Trophoblast cell (in vitro differentiated cells and primary cell): ENCODE data around the gene PKD1L1.

ENCODE experiments used
- DNase-seq, 2 donors: peaks; one replicate each; pipeline ENCODE4 v3.0.0-alpha.2; 2016
- H2AFZ ChIP-seq: 2 replicates; pipeline ENCODE4 v1.6.1; 2013; ENCODE audit warnings: low read length, moderate library complexity, mild to moderate bottlenecking; ENCODE audit not compliant: insufficient read depth, poor library complexity
- H2AK5ac ChIP-seq: 2 replicates; pipeline ENCODE4 v1.6.1; 2013; ENCODE audit warnings: mild to moderate bottlenecking, low read length
- H2BK120ac ChIP-seq: 2 replicates; pipeline ENCODE4 v1.6.1; 2013; ENCODE audit warnings: low read length, mild to moderate bottlenecking, moderate library complexity; ENCODE audit not compliant: insufficient read depth, poor library complexity
- H2BK12ac ChIP-seq: 2 replicates; pipeline ENCODE4 v1.6.1; 2013; ENCODE audit warnings: mild to moderate bottlenecking, low read length, moderate library complexity
- H2BK5ac ChIP-seq: 2 replicates; pipeline ENCODE4 v1.6.1; 2013; ENCODE audit warnings: low read length, low read depth, moderate library complexity, mild to moderate bottlenecking; ENCODE audit not compliant: poor library complexity
- H3K14ac ChIP-seq: 2 replicates; pipeline ENCODE4 v1.6.1; 2013; ENCODE audit warnings: mild to moderate bottlenecking, low read length
- H3K18ac ChIP-seq: 2 replicates; pipeline ENCODE4 v1.6.1; 2013; ENCODE audit warnings: mild to moderate bottlenecking, low read length
- H3K23ac ChIP-seq: 2 replicates; pipeline ENCODE4 v1.6.1; 2013; ENCODE audit warnings: low read length
- H3K27ac ChIP-seq: 2 replicates; pipeline ENCODE4 v1.5.1; 2013; ENCODE audit warnings: low read depth, mild to moderate bottlenecking, inconsistent platforms, low read length, moderate library complexity
- H3K27me3 ChIP-seq: 2 replicates; pipeline ENCODE4 v1.6.1; 2013; ENCODE audit warnings: inconsistent platforms, mild to moderate bottlenecking, low read length, moderate library complexity; ENCODE audit not compliant: insufficient read depth
- H3K36me3 ChIP-seq, 2 experiments: 1 replicate in 1 of 2; 2 replicates in 1 of 2; pipeline ENCODE4 v1.6.1; 2013; ENCODE audit warnings: low read length in 2 of 2, mild to moderate bottlenecking in 2 of 2, moderate library complexity in 1 of 2; ENCODE audit not compliant: insufficient read depth in 2 of 2, control insufficient read depth in 1 of 2
- H3K4ac ChIP-seq: 2 replicates; pipeline ENCODE4 v1.6.1; 2013; ENCODE audit warnings: low read depth, mild to moderate bottlenecking, low read length, moderate library complexity
- H3K4me1 ChIP-seq, 2 experiments: 1 replicate in 1 of 2; 2 replicates in 1 of 2; pipeline ENCODE4 v1.6.1; 2013; ENCODE audit warnings: low read length in 2 of 2, mild to moderate bottlenecking in 2 of 2, moderate library complexity in 1 of 2; ENCODE audit not compliant: insufficient read depth in 2 of 2, control insufficient read depth in 1 of 2
- H3K4me2 ChIP-seq: 2 replicates; pipeline ENCODE4 v1.6.1; 2013; ENCODE audit warnings: inconsistent platforms, mild to moderate bottlenecking, low read length, moderate library complexity
- H3K4me3 ChIP-seq: 2 replicates; pipeline ENCODE4 v1.5.1; 2013; ENCODE audit warnings: mild to moderate bottlenecking, low read depth, low read length, inconsistent platforms
- H3K79me1 ChIP-seq: one replicate; pipeline ENCODE4 v1.6.1; 2013; ENCODE audit warnings: low read length
- H3K79me2 ChIP-seq: 2 replicates; pipeline ENCODE4 v1.6.1; 2013; ENCODE audit warnings: low read length, mild to moderate bottlenecking; ENCODE audit not compliant: control insufficient read depth, insufficient read depth, poor library complexity
- H3K9ac ChIP-seq: 2 replicates; pipeline ENCODE4 v1.6.1; 2013; ENCODE audit warnings: mild to moderate bottlenecking, low read length
- H3K9me3 ChIP-seq: 2 replicates; pipeline ENCODE4 v1.6.1; 2013; ENCODE audit warnings: low read depth, mild to moderate bottlenecking, control low read depth, inconsistent platforms, low read length; ENCODE audit not compliant: insufficient read depth
- H4K12ac ChIP-seq: 2 replicates; pipeline ENCODE4 v1.6.1; 2013; ENCODE audit warnings: low read depth, mild to moderate bottlenecking, low read length, moderate library complexity
- H4K8ac ChIP-seq: 2 replicates; pipeline ENCODE4 v1.6.1; 2013; ENCODE audit warnings: low read depth, mild to moderate bottlenecking, low read length, moderate library complexity
- H4K91ac ChIP-seq: one replicate; pipeline ENCODE4 v1.6.1; 2013; ENCODE audit warnings: low read depth, mild to moderate bottlenecking, low read length, moderate library complexity
- WGBS: extraction: QIAGEN DNeasy Blood & Tissue Kit; methylation state at CpG from one replicate; pipeline ENCODE4 v1.1.7; 2013; ENCODE audit warnings: missing lambda C conversion rate; ENCODE audit not compliant: insufficient read length, insufficient coverage; ENCODE audit errors: extremely low coverage; 5-methylcytosine and 5-hydroxymethylcytosine counted together

Gene PKD1L1

DNA sequence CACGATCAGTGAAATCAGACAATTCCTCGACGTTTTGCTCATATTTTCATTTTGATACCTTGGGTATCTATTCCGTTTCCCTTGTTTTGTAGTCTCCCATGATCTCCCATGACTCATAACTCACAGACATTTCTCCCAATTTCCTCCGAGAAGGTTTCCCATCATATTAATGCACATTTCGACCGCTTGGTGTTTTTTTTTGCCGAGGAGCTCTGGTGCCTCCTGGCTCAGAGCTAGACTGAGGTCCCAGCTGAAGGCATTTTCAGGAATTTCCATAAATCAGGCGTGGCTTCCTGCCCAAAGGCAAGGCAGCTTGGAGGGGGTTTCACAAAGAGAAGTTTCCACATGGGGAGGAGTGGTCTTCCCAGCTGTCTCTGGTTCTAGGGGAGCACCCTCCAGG lies 218.1 kb downstream of the PKD1L1 start:
- H4K12ac ChIP-seq = no peak overlapping the region
- H3K79me1 ChIP-seq = peaks cover 12% of the 10 kb centered on the region
- H3K36me3 ChIP-seq = no peaks in the 10 kb centered on the region
- no peak overlapping the region for H4K8ac ChIP-seq
- WGBS = no CpG with 5 or more reads among the region's 9 CpGs
- peak overlapping the region; percentile 2 for H3K14ac ChIP-seq
- no peak overlapping the region for H3K18ac ChIP-seq
- no peaks in the 10 kb centered on the region for H3K9me3 ChIP-seq
- no peak overlapping the region for H3K23ac ChIP-seq
- no peak overlapping the region for H2BK5ac ChIP-seq
- H3K4ac ChIP-seq = no peak overlapping the region
- H3K4me2 ChIP-seq = no peak overlapping the region
- peak overlapping the region; percentile 32 for H4K91ac ChIP-seq
- H3K27me3 ChIP-seq = no peaks in the 10 kb centered on the region
- peak in 1 of 2 donors; percentile 34 for DNase-seq
- no peak overlapping the region for H3K27ac ChIP-seq
- no peak overlapping the region for H3K9ac ChIP-seq
- no peak overlapping the region for H2BK120ac ChIP-seq
- no peak overlapping the region for H2AK5ac ChIP-seq
- peaks cover 17 to 23% of the 10 kb centered on the region in 2 experiments for H3K4me1 ChIP-seq
- H3K4me3 ChIP-seq = no peak overlapping the region
- no peak overlapping the region for H2AFZ ChIP-seq
- peak overlapping the region; percentile 28 for H2BK12ac ChIP-seq
- no peaks in the 10 kb centered on the region for H3K79me2 ChIP-seq

- no peak overlapping the region for H4K8ac ChIP-seq
- H3K79me2 ChIP-seq = peaks cover 5% of the 10 kb centered on the region
- H2AK5ac ChIP-seq = peak overlapping the region; percentile 16
- no CpG with 5 or more reads among the region's 3 CpGs for WGBS
- no peaks in the 10 kb centered on the region for H3K27me3 ChIP-seq
- H3K4me2 ChIP-seq = no peak overlapping the region
- no peak overlapping the region for H4K12ac ChIP-seq
- peaks cover 19% of the 10 kb centered on the region for H3K79me1 ChIP-seq
- no peak overlapping the region for H3K4me3 ChIP-seq
- no peak for DNase-seq
- no peak overlapping the region for H3K9ac ChIP-seq
- H3K4ac ChIP-seq = no peak overlapping the region
- no peak overlapping the region for H2BK5ac ChIP-seq
- H3K27ac ChIP-seq = no peak overlapping the region
- no peaks in the 10 kb centered on the region for H3K36me3 ChIP-seq
- no peak overlapping the region for H3K18ac ChIP-seq
- H2BK120ac ChIP-seq = no peak overlapping the region
- no peak overlapping the region for H3K23ac ChIP-seq
- H3K9me3 ChIP-seq = peaks cover 3% of the 10 kb centered on the region
- H2AFZ ChIP-seq = no peak overlapping the region
- H4K91ac ChIP-seq = no peak overlapping the region
- no peak overlapping the region for H3K14ac ChIP-seq
- peaks cover 23 to 24% of the 10 kb centered on the region in 2 experiments for H3K4me1 ChIP-seq
- H2BK12ac ChIP-seq = no peak overlapping the region
Observed at GRCh38 chr7:47726047-47726726, 222.1 kb downstream of the PKD1L1 start.

DNA sequence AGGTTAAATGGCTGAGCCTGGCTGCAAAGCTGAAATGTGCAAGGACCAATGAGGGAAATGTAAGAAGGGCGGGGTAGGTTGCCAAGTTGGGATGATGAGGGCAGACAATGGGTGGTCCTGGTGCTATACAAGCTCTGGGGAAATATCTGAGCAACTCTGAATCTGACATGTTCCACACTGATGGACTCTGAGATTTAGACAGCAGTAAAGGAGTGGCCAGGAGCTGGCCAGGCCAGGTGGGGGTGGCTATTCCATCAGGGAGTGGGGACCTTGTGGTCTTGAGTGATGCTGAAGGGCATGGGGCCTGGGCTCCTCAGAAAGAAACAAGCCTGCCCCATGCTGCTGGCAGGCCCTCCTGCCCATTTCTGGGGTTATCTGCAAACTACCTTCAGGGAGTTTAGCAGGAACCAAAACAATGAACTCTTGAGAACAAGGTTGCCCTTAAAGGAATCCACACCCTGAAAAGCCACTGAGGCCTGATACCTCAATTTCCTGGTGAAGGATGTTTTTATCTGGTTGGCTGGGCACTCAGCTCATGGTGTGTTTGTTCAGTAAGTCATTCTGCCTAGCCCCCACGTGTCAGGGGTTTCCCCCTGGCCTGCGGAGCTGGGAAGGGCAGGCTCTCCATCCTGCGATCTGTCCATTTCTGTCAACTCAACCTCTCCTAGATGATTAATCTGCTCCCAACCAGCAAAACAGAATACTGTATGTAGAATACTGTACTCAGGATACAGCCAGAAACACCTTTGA lies 223.1 kb downstream of the PKD1L1 start:
- H3K27me3 ChIP-seq = no peaks in the 10 kb centered on the region
- peak overlapping the region; percentile 7 for H3K27ac ChIP-seq
- peak overlapping the region; percentile 45 for H3K14ac ChIP-seq
- no peak overlapping the region for H2AFZ ChIP-seq
- peak overlapping the region; percentile 39 for H2BK120ac ChIP-seq
- peak overlapping the region; percentile 45 for H2AK5ac ChIP-seq
- no peak for DNase-seq
- H4K91ac ChIP-seq = peak overlapping the region; percentile 32
- no peak overlapping the region for H4K12ac ChIP-seq
- peak overlapping the region; percentile 26 for H3K4me2 ChIP-seq
- peaks cover 5% of the 10 kb centered on the region for H3K79me2 ChIP-seq
- no peaks in the 10 kb centered on the region for H3K36me3 ChIP-seq
- H3K4me3 ChIP-seq = no peak overlapping the region
- peak overlapping the region; percentile 16 for H4K8ac ChIP-seq
- no peak overlapping the region for H3K18ac ChIP-seq
- peak overlapping the region; percentile 37 for H2BK5ac ChIP-seq
- no peak overlapping the region for H3K4ac ChIP-seq
- H2BK12ac ChIP-seq = peak overlapping the region; percentile 41
- peaks cover 3% of the 10 kb centered on the region for H3K9me3 ChIP-seq
- H3K4me1 ChIP-seq = peaks cover 19 to 25% of the 10 kb centered on the region in 2 experiments
- no peak overlapping the region for H3K9ac ChIP-seq
- no peak overlapping the region for H3K23ac ChIP-seq
- H3K79me1 ChIP-seq = peaks cover 17% of the 10 kb centered on the region
- WGBS = no CpG with 5 or more reads among the region's 4 CpGs
